Central memory CD4-positive, alpha-beta T cell (primary cell): ENCODE data around the gene AFF3.
"Not testable (repeated sequence)": the region's sequence is repeated elsewhere in the genome, so short reads cannot be mapped to it uniquely, and the experiment has no call there.

Source experiments
- DNase-seq: peaks from one replicate; pipeline ENCODE4 v3.0.0; 2022

Gene AFF3

GRCh38 chr2:99776206-99776905 is 366.0 kb downstream of the AFF3 start:
- DNase-seq: no peak

GRCh38 chr2:99775585-99775984 is 366.8 kb downstream of the AFF3 start:
- no peak for DNase-seq

DNA sequence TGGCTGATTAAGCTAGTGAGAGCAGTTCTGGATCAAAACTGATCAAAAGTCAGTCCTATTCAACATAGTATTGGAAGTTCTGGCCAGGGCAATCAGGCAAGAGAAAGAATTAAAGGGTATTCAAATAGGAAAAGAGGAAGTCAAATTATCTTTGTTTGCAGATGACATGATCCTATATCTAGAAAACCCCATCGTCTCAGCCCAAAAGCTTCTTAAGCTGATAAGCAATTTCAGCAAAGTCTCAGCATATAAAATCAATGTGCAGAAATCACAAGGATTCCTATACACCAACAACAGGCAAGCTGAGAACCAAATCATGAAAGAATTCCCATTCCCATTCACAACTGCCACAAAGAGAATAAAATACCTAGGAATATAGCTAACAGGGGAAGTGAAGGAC is 368.7 kb downstream of the AFF3 start:
- DNase-seq: not testable (repeated sequence)

- DNase-seq: no peak
Observed at GRCh38 chr2:99772591-99773331, 369.6 kb downstream of the AFF3 start.

- DNase-seq: no peak
Observed at GRCh38 chr2:99771681-99772333, 370.6 kb downstream of the AFF3 start.

DNA sequence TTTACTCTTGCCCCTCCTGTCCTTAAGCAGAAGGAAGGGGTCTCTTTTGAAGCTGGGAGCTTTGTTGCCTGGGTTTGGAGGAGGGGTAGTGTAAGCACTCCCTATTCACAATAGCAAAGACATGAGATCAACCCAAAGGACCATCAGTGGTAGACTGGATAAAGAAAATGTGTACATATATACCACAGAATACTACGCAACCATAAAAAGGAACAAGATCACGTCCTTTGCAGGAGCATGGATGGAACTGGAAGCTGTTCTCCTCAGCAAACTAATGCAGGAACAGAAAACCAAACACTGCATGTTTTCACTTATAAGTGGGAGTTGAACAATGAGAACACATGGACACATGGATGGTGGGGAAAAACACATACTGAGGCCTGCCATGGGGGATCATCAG is 371.5 kb downstream of the AFF3 start:
- no peak for DNase-seq

DNA sequence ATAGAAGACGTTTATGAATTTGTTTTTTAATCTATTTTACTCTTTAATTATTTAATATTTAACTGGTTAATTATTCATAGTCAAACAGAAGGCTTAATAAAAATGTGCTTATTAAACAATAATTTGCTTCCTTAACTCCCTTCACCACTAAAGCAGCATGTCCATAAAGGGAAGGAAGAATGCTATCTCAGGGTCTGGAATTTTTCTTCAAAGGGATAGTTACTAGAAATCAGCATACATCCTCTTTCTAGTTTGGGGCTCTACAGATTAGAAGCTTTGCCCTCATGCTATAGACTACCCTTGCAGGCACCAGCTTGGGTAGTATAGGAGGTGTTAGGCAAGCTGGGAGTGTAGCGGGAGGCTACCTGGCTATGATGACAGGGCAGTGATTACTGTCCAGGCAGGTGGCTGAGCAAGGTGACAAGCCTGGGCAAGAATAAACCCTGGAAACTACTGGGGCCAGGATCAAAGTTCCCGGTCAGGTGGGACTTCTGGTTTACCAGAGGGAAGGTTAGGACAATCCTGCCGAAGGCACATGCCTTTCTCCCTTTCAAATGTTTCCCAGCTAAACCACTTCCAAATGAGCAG is 376.6 kb downstream of the AFF3 start:
- no peak for DNase-seq

GRCh38 chr2:99763764-99764163 is 378.6 kb downstream of the AFF3 start:
- no peak for DNase-seq

DNA sequence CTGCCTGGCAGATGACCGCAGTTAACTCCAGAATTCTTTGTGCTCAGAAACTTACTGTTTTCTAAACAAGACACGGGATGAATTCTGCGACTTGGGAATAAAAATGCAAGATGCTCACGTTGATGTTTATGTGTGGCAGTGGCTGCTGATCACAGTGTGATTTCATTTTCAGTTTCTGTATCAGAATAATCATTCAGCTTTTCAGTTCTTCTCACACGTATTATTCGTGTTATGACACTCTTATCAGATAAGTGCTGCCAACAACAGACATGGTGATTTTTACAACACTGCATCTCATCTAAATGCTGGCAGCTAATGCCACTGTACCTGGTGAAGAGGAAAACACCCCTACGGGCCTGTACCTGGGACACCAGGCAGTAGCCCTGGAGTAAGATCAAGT is 379.7 kb downstream of the AFF3 start:
- no peak for DNase-seq

DNA sequence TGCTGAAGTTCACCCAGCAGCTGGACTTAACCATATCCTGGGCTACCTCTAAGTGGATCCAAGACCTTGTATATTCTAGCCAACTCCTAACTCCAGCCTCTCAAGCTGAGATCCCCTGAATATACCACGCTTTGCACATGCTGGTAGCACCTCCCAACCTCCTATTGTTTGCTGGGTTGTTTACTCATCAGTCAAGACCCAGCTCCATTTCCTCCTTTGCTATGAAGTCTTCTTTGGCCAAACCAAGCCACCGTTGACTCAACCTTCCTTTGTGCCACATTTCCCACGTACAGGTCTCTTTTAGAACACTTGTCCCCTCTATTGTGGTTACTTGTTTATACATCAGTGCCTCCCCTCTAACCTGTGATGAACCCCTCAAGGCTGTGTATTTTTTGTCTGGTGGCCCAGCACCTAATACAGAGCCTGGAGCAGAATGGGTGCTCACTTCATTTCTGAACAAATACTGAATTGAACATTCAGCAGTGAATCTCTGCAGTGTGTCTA is 384.7 kb downstream of the AFF3 start:
- no peak for DNase-seq

DNA sequence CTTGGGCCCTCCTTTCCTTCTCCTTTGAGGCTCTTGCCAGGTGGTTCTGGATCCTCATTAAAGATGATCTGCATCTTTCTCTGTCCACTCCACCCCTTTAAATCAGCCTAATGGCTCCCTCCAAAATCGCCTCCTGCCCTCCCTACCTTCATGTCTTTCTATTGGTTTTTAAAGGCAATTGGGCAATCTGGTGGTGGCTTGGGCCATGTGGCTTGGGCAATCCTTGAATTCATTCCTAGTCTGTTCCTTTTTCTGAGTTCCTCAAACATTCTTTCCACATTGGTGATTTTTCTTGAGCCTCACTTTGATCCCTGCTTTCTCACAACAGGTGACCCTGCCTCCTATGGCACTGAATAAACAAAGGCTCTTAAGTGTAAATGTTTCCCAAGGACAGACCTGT is 386.3 kb downstream of the AFF3 start:
- DNase-seq: no peak

DNA sequence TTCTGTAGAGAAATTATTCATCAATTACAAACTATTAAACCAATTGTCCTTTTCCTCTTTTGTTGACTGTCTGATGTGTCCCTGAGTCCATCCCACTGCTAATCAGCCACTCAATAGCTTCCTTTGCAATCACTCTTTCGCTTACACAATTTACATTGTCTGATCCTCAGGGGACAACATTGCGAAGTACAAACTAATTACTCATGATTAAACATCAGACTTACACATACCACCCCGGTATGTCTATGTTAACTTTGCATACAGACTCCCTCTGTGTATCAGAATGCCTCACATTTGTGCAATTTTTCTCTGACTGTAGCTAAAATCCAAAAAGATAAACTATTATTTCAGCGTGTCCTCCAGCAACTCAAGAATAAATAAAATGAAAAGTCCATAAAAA is 388.2 kb downstream of the AFF3 start:
- DNase-seq: no peak

DNA sequence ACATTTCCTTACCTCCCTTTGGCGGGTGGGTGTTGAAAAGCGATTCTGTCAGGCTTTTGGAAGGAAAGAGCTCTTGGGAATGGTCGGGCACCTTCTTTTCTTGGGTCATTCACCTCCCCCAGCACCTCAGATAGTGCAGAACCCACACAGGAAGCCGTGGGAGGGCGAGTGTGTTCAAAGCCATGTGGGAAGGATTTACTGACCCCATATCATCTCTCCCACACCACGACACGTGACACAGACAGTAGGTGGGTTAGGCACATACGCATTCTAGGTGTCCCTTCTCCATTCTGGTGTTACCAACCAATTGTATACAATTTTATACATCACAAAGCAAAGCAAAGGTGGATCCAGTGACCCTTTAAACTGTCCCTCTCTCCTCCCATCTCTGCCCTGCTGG is 388.9 kb downstream of the AFF3 start:
- no peak for DNase-seq

GRCh38 chr2:99748344-99748743 is 394.0 kb downstream of the AFF3 start:
- DNase-seq: no peak

- no peak for DNase-seq
Observed at GRCh38 chr2:99747842-99748241, 394.5 kb downstream of the AFF3 start.

DNA sequence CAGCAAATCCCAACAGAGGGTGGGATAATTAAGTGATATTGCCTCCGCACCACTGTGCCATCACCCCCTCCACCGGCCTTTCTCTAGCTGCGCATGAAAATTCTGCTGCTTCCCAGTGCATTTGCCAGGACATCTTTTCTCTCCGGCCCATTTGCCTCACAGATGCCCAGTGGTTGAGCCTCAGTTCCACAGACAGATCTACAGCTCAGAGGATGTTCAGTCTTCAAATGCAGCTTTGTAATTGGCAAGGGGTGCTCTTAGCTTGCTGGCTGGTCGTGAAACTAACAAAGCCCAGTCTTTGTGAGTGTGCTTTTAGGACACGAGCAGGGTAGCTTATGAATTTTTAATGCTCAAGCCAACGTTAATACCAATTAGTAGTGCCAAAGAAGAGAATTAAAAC is 399.2 kb downstream of the AFF3 start:
- DNase-seq: no peak

GRCh38 chr2:99737537-99737936 is 404.9 kb downstream of the AFF3 start:
- DNase-seq: no peak

- no peak for DNase-seq
Observed at GRCh38 chr2:99735753-99736152, 406.6 kb downstream of the AFF3 start.

DNA sequence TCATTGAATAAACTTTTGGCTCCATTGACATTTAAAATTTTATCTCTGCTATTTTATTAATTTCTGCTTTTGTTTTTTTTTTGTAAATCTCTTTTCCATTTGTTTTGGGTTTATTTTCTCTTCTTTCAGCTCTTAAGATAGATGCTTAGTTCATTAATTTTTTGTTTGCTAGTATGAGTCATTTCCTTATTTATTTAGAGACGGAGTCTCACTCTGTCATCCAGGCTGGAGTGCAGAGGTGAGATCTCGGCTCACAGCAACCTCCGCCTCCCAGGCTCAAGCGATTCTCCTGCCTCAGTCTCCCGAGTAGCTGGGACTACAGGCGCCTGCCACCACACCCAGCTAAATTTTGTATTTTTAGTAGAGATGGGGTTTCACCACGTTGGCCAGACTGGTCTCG is 407.1 kb downstream of the AFF3 start:
- DNase-seq: not testable (repeated sequence)

GRCh38 chr2:99734236-99734635 is 408.2 kb downstream of the AFF3 start:
- no peak for DNase-seq

DNA sequence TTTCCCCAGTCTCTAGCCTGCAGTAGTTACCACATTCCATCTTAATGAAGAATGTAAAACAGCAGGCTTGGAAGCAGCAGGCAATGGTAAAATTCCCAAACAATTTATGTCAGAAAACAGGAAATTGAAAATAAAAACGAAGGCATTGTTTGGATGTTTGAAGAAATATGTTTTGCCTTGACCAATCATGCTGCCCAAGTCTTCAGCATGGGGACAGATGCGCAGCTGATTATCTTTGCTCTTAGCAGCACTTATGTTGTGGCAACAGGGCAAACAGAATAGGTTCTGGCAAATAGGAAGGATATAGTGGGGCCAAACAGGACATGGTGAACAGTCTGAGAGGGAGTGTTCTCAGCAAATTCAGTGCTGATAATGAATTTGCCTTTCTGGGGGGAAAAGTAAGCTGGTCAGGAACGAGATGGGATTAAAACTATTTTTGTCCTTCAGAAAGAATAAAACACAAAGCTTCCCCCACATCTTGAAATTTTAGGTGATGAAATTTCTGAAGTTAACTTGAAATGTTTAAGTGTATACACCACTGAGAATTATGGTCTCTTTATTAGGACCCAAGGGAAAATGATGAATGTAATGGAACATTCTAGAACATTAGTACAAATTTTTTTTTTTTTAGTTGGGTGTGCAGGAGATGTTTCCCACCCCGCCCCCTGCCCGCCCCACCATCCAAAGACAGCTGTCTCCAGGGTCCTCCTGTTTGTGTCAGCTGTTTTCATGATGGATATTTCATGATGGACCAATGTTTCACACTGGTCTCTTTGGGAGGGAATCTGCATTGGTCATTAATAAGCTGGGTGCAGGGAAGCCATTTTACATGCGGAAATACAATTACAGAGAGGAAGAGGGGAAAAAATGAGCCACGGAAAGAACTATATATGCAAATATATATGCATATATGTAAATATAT is 413.0 kb downstream of the AFF3 start:
- DNase-seq: no peak

DNA sequence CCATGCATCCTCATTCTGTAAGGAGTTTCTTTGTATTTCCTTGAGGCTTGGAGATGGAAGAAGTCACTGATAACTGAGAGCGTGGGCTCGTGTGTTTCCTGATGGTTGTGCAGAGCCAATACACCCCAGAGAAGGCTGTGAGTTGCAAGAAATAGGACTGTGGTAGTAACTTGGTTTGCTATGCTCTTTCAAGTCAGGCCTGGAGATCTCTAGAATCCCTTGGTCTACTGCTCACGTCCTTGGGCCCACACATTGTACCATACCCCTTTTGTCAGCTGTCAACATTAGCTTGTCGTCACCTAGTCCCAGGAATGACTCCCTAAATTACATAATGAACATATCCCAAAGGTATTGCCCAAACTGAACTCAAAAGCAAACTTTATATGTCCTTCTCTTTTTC is 414.2 kb downstream of the AFF3 start:
- no peak for DNase-seq
